ENCODE data around the gene ZNF718.

GRCh38 chr4:107444-108429 lies 16.6 kb upstream of the ZNF718 start:
- TF ChIP-seq SNAI2 (CRISPR knock-in tag; IDR thresholded peaks at IDR 0.05) (no peak), PATZ1 (CRISPR knock-in tag; IDR thresholded peaks at IDR 0.05; ENCODE audit: borderline replicate concordance) (no peak), ZC3H10 (CRISPR knock-in tag; IDR thresholded peaks at IDR 0.05) (no peak), ZFP30 (CRISPR knock-in tag; IDR thresholded peaks at IDR 0.05) (no peak), CSRNP3 (CRISPR knock-in tag; IDR thresholded peaks at IDR 0.05) (no peak), BACH2 (CRISPR knock-in tag; IDR thresholded peaks at IDR 0.05; ENCODE audit: borderline replicate concordance) (no peak), ZNF70 (CRISPR knock-in tag; IDR thresholded peaks at IDR 0.05) (no peak), ARNTL (CRISPR knock-in tag; IDR thresholded peaks at IDR 0.05; ENCODE audit: borderline replicate concordance, low read depth) (no peak), GLIS3 (CRISPR knock-in tag; IDR thresholded peaks at IDR 0.05) (no peak), PPARA (CRISPR knock-in tag; IDR thresholded peaks at IDR 0.05; ENCODE audit: borderline replicate concordance) (no peak), RARB (CRISPR knock-in tag; IDR thresholded peaks at IDR 0.05) (no peak), CSDC2 (CRISPR knock-in tag; IDR thresholded peaks at IDR 0.05) (no peak)

Data from SK-N-SH treated with all-trans-retinoic acid at 6 μM for 48 hours (cell line).